ENCODE results near the gene KRT37.

The KRT37 gene

GRCh38 chr17:41424111-41424635 lies at the start of gene KRT37:
KRT37 (minus strand) TSS chr17:41424585; CDS start chr17:41424523, 62 bp downstream.
- DNase-seq, result no peak

GRCh38 chr17:41468346-41468745 lies 44.0 kb upstream of the KRT37 start:
- no peak for DNase-seq

- DNase-seq, result no peak
Measured at GRCh38 chr17:41467561-41467960, 43.2 kb upstream of the KRT37 start.

DNA sequence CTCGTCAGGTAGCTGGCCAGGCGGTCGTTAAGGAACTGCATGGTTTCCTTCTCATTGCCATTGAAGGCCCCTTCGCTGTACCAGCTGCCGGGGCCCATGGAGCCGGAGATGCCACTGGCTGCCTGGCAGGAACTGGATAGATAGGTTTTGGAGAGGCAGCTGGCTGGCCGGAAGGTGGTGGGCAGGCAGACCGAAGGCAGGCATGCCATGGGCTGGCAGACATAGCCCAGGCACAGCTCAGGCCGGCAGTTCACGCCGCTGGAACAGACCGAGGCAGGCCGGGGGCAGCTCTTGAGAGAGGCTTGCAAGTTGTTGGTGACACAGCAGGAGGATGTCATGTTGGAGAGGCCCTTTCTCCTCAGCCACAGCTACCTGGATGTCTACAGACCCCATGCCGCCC lies 42.6 kb upstream of the KRT37 start, which contains the start of gene KRT32:
Gene KRT32, minus strand, starts transcription at position 399 of the 400 bp plus-strand sequence. Its CDS starts 61 bp downstream, at position 338.
- DNase-seq, result no peak

DNA sequence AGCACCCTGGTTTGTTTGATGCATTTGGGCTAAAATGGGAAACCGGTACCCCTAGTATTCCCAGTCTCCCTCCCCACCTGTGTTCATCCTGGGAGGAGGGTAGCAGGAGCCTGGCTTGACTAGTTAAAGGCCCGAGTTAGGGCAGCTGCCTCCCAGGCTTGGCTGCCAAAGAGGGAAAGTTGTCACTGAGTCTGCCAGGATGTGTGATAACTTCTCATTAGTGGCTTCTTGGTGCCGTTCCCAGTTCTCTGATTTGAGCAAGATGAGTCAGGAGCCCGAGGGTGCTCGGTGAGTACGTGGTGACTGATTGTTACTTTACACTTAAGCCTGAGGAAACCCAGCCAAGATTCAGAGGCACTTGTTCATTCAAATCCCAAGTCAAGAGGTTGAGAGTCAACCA lies 40.3 kb upstream of the KRT37 start:
- no peak for DNase-seq

- no peak for DNase-seq
Measured at GRCh38 chr17:41464173-41464572, 39.8 kb upstream of the KRT37 start.

- DNase-seq, result no peak
Measured at GRCh38 chr17:41463746-41464145, 39.4 kb upstream of the KRT37 start.

DNA sequence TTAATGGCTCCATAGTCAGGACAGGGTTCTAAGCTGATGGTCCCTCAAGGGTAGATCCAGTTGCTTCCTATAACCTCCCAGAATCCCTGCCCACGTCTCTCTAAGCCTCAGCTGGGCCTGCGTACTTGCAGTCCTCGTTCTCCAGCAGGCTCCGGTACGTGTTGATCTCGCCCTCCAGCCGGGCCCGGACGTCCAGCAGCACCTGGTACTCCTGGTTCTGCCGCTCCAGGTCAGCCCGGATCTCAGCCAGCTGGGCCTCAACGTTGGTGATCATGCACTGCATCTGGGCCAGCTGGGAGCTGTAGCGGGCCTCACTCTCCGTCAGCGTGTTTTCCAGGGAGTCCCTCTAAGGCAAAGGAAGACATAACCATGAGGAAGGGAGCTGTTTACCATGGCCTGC lies 38.3 kb upstream of the KRT37 start:
- no peak for DNase-seq

- DNase-seq, result no peak
Measured at GRCh38 chr17:41457676-41458075, 33.3 kb upstream of the KRT37 start.

DNA sequence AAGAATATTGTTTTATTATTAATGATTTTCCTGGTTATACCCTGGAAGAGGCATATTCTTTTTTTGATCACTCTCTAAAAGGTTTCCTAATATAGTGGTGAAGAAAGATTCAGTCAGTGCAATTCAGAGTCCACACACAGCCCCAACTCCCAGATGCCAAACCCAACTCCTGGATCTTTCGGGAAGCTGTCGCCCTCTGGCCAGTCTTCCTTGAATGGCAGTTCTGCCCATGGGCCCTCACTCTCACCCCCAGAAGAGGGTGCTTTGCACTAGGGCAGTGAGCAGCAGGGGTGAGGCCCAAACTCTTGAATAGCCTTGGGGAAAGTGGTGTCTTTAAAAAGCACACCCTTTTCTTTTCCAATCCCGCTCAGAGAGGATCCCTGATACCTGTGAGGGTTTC lies 31.8 kb upstream of the KRT37 start:
- DNase-seq, result no peak

- no peak for DNase-seq
Measured at GRCh38 chr17:41455236-41455635, 30.9 kb upstream of the KRT37 start.

DNA sequence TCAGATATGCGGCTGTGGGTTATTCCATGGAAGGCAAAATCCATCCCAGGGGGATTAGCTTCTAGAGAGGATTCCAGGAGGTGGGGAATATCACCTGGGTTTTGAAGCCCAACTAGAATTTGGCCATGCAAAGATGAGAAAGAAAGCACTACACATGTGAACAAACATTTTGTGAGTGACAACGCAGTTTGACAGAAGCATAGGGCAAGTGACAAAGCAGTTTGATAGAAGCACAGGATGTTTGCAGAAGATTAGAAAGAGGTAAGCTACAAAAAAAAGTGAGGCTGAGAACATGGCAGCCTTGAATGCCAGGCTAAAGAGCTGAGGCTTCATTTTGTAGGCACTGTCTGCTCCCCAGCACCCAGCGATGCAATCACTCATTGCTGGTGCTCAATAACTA lies 28.7 kb upstream of the KRT37 start:
- no peak for DNase-seq

- no peak for DNase-seq
Measured at GRCh38 chr17:41452281-41452680, 27.9 kb upstream of the KRT37 start.

DNA sequence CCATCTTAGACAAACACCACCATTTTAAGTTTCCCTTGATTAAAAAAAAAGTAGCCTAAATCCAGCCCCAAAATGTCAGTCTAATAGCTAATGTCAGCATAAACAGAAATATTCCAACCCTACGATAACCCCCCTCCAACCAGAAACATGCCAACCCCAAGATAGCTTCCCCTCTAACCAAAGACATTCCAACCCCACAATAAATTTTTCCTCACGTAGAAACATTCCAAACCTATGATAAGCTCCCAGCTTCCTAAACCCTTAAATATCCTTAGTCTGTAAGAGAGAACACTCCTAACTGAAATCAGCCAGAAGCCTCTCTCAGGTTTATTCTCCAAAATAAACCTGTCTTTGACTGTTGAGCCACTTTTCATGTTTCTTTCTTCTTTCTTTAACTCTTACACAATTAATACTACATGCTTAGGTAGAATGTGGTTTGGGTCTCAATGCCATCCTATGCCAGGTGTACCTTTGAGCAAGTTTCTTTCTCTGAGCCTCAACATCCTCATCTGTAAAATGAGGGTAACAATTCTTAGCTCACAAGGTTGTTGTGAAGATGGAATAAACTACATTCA lies 26.9 kb upstream of the KRT37 start:
- DNase-seq, result no peak

DNA sequence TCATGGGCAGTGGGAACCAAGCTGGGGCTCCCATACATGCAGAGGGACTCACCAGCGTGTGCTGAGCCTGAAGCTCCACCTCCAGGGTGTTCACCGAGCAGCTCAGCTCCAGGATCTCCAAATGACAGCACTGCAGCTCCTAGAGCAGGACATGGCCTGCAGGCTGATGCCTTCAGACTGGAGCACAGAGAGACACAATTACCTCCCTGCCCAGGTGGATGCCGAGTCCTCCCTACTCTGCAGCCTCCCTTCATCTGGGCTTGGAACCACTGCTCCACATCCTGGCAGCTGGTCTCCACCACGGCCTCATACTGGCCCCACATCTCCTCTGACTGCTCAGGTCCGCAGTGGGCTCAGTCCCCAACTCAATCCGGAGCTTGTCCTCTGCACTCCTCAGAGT lies 24.6 kb upstream of the KRT37 start:
- no peak for DNase-seq

DNA sequence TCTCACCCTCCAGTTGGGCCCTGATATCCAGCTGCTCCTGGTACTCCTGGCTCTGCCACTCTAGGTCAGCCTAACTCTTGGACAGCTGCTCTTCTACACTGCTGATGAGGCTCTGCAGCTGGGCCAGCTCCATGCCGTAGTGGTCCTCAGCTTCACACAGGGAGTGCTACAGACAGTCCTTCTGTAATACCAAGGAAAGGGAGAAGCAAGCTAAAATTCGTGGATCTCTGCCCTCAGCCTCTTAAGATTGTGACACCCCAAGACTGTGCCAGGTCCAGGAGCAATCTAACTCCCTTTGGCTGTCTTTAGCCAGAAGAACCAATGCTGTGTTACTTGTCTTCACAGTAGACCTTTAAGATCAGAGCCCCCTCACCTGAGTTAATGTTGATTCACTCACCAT lies 24.1 kb upstream of the KRT37 start:
- DNase-seq, result no peak

DNA sequence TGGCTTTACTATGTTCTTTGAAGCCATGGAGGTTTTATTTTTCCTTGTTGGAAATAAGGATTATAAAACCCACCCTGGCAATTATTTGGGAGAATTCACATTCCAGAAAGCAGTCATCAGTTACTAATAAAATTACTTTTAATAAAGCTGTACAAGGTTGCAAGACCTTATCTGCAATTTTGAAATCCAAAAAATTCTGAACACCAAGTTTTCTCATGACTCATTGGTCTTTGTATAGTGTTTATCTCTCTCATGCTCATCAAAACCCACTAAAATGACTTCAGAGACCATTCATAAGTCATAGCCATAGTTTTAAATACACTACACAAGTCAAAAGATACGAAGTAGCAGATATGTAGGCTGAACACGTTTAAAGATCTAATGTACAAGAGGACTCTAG lies 22.4 kb upstream of the KRT37 start:
- no peak for DNase-seq

GRCh38 chr17:41444640-41445039 lies 20.3 kb upstream of the KRT37 start:
- no peak for DNase-seq

DNA sequence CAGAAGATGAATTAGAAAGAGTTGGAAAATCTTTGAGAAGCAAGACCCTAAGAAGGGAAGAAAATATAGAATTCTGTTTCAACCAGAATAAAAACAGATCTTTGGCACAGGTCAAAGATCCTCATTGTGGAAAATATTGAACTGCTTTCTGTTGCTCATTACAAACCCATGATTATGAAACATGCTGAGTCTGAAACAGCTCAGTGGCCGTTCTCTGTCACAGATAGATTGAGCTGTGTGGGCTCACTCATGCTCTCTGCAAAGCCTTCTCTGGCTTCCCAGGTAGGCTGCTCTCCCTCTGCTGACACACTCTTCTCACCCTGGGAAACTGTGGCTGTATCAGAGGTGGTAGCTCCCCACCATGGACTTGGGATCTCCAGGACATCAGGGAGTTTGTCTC lies 19.8 kb upstream of the KRT37 start:
- DNase-seq, result no peak

DNA sequence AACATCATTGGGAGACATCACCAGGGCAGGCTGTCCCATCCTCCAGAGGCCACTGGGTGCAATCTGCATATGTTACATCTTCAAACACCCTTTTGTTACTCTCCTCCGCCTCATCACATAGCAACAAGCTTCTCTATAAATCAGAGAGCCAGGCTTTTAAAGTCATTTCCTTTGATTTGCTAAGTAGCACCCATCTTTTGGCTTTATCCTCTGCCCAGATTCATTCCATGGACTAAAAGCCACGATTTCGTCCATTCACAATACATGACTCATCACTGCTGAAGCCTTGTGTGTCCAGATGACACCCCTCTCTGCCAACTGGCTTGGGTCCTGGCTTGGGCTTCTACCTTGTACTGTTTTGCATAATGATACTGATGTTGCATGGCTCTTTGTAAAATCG lies 18.4 kb upstream of the KRT37 start:
- no peak for DNase-seq

DNA sequence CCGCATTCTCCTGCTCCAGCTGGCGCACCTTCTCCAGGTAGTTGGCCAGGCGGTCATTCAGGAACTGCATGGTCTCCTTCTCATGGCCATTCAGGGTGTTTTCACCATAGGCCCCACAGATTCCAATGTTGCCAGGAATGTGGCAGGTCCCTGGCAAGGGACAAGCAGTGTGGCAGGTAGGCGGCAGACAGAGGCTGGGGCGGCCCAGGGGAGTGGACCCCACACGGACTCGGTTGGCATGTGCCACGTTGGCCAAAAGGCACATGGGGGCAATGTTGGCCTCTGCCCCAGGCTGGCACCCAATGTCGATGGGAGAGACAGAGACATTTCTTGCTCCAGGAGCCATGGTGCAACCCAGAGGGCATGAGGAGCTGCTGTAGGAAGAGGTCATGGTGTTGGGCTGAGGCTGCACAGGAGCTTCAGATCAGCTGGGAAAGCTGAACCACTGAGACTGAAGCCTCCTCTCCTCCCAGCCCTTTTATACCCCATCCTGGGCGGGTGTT lies 16.2 kb upstream of the KRT37 start, which contains the start of gene KRT38:
Gene KRT38, minus strand, starts transcription at position 453 of the 503 bp plus-strand sequence. Its CDS starts 62 bp downstream, at position 391.
- DNase-seq, result no peak

DNA sequence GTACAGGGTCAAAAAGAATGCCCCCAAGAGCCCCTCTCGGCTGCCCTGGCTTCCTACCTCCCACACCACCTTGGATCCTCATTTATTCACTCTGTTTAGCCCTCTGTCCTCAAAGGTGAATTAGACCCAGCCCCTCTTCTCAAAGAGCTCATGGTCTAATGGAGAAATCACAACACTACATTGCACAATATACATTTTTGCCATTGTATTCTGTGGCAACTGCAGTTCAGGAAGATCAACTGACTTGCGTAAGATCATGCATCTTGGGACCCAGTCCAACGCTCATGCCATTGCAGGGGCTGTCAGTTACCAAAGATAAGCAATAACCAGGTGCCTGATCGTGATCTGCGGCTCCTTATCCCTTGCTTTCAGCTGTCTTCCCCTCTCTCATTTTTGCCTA lies 15.0 kb upstream of the KRT37 start:
- no peak for DNase-seq

DNA sequence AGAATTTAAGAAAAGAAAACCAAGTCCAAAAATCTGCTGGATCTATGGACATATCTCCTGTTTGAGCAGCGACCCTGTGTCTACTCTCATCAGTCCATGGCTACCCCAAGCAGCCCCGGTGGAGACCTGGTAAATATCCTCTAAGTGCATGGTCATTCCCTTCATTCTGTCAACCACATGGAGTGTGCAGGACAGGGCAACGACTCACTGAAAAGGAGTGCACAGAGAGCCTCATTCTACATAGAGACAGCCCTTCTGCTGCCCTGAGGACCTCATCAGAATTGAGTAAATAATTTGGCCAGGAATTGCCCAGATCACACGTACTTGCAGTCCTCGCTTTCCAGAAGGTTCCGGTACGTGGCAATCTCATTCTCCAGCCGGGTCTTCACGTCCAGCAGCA lies 13.4 kb upstream of the KRT37 start:
- DNase-seq, result no peak

GRCh38 chr17:41437254-41437653 lies 12.9 kb upstream of the KRT37 start:
- no peak for DNase-seq

DNA sequence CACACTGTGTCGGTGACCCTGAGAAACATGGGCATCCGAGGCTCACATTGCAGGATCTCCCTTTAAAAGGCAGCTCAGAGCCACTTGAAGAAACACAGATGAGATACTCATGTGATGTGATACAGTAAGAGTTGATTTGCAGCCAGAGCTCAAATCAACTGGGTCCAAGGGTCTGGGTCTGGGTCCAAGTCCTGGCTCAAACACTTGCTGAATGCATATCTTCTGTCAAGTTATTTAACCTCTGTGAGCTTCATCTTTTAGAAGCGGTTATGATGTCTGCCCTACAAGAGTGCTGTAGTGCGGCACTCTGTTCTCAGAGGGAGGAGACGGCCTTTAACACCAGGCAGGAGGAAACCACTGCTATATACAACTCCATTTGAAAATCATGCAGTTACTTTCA lies 10.0 kb upstream of the KRT37 start:
- peak; percentile 39 for DNase-seq

All from NCI-H510A treated with DMSO at 0.1 percent for 48 hours (cell line).